COLO668 (cell line): ENCODE data around the gene MRPL49.
"Not testable (repeated sequence)": the region's sequence is repeated elsewhere in the genome, so short reads cannot be mapped to it uniquely, and the experiment has no call there.

Source experiments
- DNase-seq: peaks from one replicate; lab custom pipeline; 2025; ENCODE audit not compliant: unreplicated experiment; lab: John Stamatoyannopoulos, UW

The MRPL49 gene

DNA sequence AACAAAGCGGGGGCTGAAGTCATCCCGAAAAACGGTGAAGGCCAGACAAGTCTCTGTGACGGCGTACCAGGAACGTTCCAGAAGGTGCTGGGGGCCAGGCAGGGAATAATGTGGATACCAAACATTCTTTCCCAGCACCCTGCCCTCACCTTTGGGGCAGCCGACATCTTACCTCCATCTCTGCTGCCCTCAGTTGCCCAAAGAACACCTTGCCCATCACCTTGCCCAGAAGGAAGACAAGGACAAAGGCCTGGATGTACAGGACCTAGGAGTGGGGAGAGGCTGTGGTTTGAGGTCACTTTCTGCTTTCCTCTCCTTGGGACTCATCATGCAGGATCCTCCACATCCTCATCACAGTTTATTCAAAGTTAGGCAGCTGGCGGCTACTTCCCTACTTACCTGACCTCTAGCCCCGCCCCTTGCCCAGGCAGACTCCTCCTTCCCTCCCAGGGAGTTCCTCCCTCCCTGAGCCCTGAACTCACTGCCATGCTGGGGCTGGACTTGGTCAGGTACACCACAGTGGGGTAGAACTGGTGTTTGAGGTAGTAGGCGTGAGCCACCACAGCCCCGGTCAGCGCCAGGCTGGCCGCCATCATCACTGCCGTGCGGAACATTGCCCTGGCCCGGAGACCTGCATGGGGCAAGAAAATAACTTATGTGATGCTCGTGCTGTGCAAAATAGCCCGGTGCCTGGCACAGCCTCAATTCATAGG, 11.0 kb downstream of the MRPL49 start:
- DNase-seq = peak; percentile 78

DNA sequence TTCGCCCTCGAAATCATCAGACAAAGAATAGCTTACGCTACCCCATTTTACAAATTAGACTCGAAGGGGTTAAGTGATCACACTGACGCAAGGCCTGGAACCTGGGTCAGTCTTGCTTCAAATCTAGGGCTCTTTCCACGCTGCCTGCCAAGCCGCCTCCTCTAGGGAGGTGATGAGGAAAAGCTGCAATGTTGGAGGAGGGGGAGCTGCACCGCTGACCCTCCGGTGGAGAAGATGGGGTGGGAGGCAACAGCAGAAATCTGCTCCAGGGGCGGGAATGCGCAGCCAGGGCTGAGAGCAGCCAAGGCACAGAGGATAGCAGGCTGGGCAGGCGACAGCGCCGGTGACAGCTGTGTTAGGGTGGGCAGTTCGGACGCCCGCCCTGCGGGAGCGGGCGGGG, 11.6 kb downstream of the MRPL49 start:
- no peak for DNase-seq

DNA sequence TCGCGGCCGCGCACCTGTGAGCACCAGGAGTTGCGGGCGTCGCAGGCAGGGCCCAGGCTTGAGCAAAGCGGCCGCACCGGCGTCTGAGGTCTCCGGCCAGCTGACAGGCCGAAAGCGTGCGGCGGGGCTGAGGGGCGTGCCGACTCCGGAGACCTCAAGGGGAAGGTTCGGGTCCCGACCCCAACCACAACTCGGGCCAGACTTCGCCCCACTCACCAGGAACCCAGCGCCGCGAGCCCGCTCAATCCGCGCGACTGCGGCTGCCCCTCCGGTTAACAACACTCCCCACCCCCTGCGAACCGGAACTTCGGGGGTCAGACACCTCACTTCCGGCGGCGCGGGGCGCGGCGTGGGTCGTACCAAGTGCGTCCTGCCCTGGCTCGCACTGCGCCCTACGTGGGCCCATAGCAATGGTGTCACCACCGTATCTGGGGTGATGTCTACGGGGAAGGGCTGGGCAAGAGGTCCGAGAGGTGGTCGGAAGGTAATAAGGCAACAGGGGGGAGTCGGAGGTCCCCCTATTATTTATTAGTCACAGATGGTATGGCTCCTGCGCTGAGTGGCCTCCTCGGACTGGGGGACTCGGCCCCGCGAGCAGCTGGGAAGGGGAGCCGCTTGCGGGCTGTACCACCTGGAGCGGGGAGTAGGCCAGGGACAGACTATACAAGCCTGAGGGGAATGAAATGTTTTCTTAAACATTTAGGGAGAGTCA, 12.3 kb downstream of the MRPL49 start, which contains the start of gene SYVN1:
TSS of gene SYVN1 (minus strand) at position 280 of the 712 bp plus-strand sequence. CDS start 918 bp downstream, outside the sequence.
- peak; percentile 92 for DNase-seq

DNA sequence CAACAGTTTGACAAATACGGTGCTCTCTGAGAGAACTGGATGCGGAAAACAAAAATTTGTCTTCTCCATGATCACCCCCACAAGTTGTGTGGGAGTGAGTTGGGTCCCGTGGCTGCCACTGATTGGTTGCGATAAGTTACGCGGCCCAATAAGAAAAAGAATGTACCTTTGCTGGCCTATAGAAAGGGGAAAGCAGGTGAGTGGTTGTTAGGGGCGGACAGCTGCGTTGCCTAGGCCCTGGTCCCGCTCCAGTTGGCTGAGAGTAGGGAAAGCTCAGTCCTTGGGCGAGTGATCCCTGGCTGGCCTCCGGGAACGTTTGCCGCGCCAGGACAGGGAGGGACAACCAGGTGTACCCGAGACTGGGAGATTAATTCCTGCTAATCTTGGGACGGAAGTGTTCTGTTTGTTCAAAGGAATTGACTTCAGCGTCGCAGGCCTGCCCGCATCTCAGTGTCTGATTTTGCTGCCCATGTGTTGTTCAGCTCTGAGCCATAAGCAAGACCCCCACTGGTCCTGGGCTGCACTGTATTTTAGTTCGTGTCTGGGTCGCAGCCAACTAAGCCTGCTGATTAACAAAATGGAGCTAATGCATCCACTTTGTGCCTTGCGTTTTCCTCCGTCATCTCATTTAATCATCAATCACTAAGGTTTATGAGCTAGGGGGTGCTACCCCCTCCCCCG, 13.0 kb downstream of the MRPL49 start:
- peak; percentile 93 for DNase-seq

DNA sequence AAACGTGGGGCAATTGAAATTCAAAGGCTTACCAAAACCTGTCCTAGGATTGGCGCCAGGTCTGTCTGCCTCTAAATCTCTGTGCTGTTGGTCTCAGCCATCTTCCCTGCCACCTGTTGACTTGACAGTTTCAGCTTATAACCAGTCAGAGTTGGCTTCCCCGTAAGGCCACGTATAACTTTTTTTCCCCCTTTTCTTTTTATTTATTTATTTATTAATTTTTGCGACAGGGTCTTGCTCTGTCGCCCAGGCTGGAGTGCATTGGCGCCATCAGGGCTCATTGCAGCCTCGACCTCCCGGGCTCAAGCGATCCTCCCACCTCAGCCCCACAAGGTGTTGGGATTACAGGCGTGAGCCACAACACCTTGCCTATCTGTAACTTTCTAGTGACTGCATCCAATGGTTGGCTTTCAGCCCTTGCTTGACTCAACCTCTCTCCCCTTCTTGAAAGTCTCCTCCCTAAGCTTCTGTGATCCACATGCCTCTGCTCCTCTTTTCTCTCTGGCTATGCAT, 13.6 kb downstream of the MRPL49 start:
- DNase-seq = no peak

DNA sequence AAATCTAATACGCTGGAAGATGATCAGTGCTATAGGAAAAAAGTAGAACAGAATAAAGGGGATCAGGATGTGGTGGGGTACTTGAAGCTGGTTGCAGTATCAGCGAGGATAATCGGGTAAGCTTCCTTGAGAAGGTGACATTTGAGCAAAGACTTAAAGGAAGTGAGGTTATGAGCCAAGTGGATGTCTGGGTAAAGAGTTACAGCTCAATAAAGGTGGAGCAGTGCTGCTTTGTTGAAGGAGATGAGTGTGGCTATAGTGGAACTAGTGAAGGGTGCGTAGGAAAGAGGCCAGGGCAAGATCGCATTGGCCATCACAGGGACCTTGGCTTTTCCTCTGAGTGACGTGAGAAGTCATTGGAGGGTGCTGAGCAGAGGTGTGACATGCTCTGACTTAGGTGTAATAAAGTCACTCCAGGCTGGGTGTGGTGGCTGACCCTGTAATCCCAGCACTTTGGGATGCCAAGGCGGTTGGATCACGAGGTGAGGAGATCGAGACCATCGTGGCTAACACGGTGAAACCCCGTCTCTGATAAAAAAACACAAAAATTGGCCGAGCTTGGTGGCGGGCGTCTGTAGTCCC, 14.5 kb downstream of the MRPL49 start:
- DNase-seq = no peak

DNA sequence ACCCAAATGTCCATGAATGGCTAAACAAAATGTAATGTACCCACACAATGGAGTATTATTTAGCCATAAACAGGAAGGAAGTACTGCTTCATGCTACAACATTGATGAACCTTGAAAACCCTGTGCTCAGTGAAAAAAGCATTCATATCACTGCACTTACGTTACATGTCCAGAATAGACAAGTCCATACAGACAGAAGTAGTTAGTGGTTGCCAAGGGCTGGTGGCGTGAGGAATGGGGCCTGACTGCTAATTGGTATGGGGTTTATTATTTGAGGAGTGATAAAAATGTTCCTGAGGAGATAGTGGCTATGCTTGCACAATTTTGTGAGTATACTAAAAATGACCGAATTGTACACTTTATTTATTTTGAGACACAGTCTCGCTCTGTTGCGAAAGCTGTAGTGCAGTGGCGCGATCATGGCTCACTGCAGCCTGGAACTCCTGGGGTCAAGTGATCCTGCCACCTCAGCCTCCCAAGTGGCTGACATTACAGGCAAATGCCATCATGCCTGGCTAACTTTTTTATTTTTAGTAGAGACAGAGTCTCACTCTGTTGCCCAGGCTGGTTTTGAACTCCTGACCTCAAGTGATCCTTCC, 19.9 kb downstream of the MRPL49 start:
- DNase-seq = no peak

DNA sequence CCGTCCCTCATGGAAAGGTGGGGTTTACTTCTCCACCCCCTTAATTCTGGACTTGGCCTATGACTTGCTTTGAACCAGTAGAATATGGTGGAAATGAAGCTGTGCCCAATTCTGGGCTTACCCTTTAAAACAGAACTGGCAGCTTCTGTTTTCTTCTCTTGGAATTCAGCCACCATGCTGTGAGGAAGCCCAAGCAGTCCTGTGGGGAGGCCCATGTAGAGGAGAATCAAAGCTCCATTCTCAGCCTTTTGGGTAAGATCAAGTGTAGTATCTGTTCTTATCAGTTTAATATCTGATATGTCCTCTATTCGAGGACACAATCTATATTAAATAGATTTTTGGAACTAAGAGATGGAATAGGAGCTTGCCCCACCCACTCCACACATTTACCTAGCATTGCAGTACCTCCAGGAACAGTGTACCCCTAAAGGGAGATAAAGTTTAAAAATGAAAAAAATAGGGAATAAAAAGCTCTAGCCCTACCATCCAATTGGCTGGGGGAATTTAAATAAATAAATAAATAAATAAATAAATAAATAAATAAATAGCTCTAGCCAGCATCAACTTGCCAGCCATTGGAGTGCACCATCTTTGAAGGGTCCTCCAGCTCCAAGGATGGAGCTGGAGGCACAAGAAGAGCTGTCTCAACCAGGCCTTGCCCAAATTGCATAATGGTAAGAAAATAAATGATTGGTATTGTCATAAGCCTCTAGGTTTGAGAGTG, 25.4 kb downstream of the MRPL49 start:
- DNase-seq = no peak

DNA sequence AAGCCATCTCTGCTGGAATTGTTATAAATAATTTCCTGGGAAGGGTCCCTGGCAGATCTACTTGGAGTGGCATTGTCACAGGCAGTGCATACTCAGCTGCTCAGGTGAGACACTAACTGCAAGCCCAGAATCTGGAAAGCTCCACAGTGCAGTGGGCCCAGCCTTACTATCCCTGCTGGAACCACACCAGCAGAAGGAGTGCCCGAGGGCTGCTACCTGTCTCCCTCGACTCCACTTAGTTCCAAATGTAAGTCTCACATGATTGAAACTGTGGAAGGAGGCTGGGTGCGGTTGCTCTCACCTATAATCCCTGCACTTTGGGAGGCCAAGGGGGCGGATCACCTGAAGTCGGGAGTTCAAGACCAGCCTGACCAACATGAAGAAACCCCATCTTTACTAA, 26.5 kb downstream of the MRPL49 start:
- DNase-seq = no peak

DNA sequence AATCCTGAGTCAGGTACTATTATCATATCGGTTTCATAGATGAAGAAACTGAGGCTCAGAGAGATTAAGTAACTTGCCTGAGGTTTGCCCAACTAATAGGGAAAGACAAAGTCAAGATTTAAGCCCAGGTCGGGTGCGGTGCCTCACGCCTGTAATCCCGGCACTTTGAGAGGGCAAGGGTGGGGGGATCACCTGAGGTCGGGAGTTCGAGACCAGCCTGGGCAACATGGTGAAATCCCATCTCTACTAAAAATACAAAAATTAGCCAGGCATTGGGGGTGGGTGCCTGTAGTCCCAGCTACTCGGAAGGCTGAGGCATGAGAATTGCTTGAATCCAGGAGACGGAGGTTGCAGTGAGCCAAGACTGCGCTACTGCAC, 28.0 kb downstream of the MRPL49 start:
- DNase-seq = not testable (repeated sequence)

DNA sequence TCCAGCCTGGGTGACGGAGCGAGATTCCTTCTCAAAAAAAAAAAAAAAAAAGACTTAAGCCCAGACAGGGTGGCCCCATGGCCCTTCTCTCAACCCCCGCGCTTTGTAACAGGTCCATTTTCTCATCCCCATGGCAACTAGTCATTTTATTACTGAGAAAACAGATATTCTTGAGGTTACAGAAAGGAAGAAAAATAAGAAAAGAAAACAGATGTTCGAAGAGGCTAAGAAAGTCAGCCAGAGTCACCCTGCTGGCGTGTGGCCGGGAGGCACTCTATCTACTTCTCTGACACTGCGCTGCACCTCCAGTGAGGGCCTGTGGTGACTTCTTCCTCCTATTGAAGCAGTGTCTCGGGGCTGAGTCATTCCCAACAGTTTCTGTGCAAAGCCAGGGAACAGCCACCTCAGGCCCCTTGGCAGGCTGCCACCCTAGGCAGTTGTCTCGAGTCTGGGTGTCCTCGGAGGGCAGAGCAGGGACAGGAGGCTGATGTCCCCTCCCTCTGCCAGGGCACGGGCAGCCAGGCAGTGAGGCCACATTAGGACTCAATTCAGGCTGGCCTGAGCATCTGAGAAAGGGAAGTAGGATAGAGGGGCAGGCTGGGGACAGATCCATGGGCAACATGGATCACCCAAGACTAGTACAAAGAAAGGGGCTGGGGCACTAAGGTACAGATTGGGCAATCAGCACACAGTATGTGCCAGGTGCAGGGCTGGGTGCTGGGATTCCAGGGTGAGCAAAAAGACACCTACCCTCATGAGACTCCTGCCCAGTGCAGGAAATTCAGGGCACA, 28.6 kb downstream of the MRPL49 start:
- peak; percentile 63 for DNase-seq

DNA sequence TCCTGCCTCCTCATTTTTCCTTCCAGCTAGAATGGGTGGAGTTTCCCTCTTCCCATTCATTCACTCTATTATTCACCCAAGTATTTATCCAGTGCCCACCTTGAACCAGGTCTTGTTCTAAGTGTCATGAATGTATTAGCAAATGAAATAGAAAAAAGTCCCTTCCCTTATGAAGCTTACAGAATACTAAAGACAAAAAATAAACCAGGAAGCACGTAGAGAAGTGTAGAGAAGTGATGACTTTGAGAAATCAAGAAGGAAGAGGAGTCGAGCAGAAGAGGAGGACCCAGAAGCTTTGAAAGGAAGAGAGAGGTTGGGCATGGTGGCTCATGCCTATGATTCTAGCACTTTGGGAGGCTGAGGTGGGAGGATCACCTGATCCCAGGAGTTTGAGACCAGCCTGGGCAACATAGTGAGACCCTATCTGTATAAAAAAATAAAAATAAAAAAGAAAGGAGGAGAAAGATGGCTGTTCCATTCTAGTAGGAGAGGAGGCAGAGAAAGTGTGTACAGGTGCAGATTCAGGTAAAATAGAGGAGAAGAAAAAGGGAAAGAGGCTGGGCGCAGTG, 29.3 kb downstream of the MRPL49 start:
- DNase-seq = no peak

DNA sequence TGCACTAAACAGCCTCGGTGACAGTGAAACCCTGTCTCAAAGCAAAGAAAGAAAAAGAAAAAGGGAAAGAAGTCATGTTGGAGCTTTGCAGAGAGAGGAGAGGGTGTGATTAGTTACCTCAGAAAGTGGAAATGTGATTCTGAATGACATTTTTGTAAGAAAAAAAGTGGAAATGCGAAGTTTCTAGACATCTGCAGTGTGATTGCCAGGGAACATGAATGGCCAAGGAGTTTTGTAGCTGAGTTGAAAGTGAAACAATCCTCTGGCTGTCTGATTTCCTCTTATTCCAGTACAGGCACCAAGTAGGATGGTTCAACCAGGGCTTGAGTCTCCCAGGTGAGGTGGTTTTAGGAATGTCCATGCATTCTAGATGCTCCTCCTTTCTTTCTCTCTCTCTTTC, 30.0 kb downstream of the MRPL49 start:
- no peak for DNase-seq

DNA sequence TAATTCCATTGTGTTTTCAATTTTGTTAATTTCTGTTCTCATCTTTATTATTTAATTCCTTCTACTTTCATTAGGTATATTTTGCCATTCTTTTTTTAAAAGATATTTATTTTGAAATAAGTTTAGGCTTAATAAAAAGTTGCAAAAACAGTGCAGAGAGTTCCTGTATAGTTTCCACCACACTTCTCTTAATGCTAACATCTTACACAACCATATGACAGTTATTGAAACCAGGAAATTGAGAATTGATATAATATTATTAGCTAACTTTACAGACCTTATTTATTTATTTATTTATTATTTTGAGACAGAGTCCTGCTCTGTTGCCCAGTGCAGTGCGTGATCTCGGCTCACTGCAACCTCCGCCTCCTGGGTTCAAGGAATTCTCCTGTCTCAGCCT, 34.1 kb downstream of the MRPL49 start:
- DNase-seq = no peak

DNA sequence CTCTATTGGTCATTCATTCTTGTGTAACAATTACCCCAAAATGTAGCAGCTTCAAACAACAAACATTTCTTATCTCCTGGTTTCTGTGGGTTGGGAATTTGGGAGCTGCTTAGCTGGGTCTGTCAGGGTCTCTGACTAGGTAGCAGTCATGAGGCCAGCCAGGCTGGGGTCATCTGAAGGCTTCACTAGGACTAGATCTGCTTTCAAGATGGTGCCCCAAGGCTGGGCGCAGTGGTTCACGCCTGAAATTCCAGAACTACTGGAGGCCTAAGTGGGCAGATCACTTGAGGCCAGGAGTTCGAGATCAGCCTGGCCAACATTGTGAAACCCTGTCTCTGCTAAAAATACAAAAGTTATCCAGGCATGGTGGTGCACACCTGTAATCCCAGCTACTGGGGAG, 34.8 kb downstream of the MRPL49 start:
- no peak for DNase-seq

DNA sequence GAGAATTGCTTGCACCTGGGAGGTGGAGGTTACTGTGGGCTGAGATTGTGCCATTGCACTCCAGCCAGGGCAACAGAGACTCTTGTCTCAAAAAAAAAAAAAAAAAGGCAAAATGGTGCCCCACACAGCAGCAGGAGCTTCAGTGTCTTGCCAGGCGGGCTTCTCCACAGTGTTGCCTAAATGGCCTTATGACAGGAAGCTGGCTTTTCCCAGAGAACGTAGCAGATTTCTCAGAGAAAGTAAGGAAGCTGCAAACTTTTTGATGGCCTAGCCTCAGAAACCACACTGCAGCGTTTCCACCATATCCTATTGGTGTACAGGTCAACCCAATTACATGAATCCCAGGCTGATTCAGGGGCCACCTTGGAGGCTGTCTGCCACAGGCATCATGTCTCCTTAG, 35.2 kb downstream of the MRPL49 start:
- no peak for DNase-seq

DNA sequence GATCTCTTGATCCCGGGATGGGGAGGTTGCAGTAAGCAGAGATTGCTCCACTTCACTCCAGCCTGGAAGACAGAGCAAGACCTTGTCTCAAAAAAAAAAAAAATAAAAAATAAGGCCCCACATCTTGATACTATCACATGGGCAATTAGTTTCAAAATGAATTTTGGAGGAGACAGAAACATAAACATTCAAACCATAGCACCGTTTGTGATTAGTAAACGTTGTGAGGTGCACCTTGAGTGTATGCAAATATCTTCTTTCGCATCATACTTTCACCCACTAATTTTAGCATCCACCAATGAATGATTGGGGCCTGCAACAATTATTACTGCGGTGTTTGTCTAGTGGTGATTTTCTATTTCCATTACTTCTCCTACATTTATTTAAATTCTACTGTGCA, 36.9 kb downstream of the MRPL49 start:
- no peak for DNase-seq

DNA sequence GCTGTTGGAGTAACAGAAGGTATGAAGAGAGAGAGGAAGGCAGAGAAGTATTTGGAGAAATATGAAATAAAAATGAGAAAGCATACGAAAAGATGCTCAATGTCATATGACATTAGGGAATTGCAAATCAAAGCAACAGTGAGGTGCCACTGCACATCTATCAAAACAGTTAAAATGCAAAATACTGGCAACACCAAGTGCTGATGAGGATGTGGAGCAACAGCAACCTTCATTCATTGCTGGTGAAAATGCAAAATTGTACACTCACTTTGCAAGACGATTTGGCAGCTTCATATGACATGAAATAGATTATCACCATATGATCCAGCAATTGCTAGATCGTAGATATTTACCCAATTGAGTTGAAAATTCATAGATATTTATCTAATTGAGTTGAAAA, 38.5 kb downstream of the MRPL49 start:
- DNase-seq = no peak

DNA sequence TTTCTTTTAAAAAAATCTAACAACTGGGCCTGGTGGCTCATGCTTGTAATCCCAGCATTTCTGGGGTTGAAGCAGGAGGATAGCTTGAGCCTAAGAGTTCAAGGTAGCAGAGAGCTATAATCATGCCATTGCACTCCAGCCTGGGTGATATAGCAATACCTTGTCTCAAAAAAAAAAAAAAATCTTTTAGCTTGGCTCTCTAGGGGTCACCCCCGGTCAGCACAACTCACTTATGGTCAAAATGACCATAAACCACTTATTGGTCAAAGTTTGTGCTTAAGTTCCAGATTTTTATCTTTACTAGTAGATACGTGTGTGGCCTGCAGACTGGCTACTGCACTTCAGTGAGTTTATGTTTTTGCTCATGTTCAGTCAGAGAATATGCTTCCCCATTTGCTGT, 41.6 kb downstream of the MRPL49 start:
- no peak for DNase-seq
